ENCODE data around the gene POLA1.

- no peak for TF ChIP-seq CTCF (IDR thresholded peaks at IDR 0.05)
- TF ChIP-seq EP300 (IDR thresholded peaks at IDR 0.05), result no peak
These were observed 270.1 kb downstream of the POLA1 start for GRCh38 chrX:24963823-24964222.
